HG03457 (cell line): Measurements from ENCODE around the gene STK32C.

Experiments used
- ATAC-seq: cut with Tn5 transposase; IDR thresholded peaks from one replicate; pipeline ENCODE4 v1.9.1; 2021; ENCODE audit warnings: moderate number of reproducible peaks; ENCODE audit not compliant: unreplicated experiment

The STK32C gene

GRCh38 chr10:132174237-132174636 lies 133.5 kb downstream of the STK32C start:
- no peak for ATAC-seq

DNA sequence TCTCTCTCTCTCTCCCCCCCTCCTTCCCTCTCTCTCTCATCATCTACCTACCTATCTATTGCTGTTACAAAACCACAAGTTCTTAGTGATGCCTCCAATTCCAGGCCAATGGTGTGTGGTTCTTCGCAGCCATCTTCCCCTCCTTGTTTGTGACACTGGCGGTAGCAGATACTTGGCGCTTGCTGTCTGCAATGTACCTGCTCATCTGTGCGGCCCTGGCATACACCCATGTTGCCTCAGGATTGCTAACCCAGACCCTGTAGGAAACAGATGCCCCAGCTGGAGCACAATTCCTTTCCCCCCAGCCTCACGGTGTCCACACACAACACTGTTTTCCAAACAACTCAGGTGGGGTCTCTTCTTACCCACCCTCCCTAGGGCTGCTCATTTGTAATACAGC lies 134.6 kb downstream of the STK32C start:
- ATAC-seq, result no peak

DNA sequence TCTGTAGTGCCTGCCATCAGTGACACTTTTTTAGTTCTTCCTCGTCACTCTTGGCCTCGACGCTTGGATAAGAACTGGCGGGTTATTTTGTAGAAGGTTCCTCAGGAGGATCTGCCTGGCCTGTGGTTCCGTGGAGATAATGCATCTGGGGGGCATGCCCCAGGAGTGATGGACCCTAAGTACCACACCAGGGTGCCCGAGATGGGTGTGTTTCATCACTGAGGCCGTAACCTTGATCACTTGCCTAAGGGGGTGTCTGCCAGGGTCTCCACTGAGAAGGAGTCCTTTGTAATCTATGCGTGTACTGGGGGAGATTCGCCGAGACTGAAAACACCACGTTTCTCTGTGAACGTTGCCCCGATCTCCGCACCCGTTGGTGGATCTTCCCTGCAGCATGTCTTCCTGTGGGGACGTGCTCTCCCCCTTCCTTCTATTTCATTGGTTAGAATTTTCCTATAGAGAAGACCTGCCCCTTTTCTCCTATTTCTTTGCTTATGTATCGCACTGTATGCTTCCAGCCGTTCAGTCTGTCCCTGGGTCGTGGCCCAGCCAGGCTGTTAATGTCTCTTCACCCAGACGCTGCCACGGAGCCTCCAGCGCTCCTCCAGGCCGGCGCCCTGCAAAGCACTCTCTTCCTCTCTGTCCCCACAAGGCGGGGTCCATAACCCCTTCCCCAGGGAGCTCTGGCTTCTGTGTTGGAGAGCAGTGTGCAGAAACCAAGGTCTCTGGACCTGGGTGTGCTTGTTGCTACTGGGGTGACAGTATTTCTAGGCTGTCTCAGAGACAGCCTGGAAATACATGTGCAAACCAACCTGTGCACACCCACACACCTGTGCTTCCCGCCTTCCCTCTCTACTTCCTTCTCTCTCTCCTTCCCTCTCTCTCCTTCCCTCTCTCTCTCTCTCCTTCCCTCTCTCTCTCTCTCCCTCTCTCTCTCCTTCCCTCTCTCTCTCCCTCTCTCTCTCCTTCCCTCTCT lies 135.4 kb downstream of the STK32C start:
- no peak for ATAC-seq

DNA sequence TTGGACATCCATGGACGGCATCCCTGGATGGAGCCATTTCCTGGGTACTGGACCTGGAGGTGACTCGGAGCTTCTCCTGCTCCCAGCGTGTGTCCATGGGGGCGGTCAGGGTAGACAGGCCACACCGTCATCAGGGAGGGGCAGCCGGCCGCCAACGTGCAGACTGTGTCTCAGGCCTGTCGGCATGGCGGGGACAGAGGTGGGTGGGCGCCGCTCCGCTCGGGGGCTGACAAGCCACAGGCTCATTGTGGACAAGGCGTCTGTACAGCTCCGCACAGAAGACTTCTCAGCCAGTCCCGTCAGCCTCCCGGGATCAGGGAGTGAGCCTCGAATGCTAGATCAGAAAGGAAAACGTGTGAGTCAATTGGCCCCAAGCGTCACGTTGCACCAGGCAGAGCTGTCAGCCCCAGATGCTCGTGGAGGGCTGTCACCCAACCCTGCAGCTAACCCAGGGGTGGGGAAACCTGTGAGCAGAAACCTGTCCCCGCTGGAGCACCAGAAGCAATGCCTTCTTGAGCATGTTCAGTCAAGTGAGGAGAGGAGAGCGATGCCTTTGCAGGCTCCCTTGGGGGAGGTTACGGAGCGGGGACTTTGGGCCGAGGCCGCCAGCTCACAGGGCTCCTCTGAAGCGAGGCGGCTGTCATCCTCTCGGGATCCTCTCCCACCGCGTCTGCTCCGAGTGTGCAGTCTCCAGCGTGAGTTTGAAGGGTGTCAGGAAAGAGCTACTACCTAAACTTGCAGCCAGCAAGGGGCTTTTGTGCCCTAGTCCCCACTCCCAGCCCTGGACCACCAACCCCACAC lies 137.0 kb downstream of the STK32C start:
- no peak for ATAC-seq

DNA sequence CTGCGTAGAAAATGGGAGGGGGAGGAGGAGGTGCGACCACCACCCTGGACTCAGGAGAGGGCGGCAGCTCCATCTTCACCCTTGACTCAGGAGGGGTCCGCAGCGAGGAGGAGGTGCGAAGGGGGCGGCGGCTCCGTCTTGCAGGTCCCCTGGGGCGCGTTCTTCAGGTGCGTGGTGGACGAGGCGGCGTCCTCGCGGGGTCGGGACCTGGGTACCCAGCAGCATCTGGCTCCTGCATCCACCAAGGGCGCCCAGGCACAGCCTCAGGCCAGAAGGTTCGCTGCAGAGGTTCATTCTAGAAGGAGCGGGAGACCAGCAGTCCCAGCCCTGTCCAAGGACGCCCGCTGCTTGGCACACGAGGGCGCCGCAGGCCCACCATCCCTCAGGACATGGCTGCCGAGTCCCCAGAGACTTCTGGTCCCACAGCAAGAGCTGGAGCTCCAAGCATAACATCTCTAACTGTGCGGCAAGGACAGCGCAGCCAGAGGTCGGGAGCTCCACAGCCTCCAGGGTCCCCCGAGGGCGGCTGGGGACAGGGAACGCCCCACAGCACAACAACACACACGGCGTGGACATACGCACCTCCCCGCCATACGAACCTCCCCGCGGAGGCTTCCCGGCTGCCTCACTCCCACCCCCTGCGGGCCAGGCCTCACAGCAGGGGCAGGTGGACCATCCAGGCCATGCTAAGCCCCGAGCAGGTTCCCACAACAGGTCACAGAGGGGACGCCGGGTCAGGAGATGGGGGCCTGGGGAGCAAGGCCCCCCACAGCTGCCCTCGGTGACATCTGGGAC lies 137.8 kb downstream of the STK32C start:
- ATAC-seq, result no peak

- no peak for ATAC-seq
Measured at GRCh38 chr10:132169031-132169765, 138.6 kb downstream of the STK32C start.

- ATAC-seq, result no peak
Measured at GRCh38 chr10:132168571-132169030, 139.1 kb downstream of the STK32C start.

DNA sequence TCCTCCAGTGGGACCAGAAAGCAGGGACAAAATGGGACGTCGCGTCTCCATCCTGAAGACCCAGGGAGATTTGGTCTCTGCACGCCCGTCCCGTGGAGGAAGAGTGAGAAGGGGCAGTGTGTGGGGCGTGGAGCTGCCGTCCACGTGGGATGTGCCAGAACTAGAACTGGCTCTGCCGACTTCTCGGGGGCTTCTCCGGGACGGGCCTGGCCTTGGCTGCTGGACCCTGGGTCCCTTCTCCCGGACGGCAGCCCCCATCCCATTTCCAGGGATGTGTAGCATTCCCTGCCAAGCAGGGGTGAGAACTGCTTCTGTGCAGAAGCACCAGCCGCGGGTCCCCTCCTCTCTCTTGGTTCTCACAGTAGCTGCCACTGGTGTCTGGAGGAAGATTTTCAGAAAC lies 139.8 kb downstream of the STK32C start:
- ATAC-seq, result no peak

- no peak for ATAC-seq
Measured at GRCh38 chr10:132167041-132167674, 140.6 kb downstream of the STK32C start.

DNA sequence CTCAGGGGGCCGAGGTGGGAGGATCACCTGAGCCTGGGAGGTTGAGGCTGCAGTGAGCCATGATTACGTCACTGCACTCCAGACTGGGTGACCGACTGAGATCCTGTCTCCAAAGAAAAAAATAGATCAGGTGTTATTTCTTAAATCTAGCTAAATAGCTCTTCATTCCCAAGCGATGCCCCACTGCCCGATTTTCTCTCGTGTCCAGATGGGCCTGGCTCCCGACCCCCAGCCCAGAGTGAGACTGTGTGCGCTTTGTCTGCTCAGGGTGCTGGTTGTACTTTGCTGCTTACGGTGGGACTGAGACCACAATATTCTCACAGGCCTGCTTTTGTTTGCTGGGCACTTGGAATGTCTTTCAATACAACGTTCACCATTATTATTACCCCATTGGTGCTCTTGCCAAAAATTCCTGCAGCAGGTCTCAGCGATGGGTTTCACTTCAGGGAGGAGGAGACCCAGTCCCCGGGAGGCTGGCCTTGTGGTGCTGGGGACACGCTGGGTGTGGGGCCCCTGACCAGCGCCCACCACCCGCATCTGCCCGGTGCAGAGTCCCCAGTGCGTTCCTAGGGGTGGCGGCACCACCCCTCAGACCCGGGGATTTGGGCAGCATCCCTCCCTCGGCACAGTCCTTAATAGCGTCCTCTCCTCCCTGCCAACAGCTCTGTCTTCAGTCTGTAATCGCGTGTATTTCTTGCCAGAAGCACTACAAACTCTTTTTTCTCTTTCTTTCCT lies 141.4 kb downstream of the STK32C start:
- ATAC-seq, result no peak

DNA sequence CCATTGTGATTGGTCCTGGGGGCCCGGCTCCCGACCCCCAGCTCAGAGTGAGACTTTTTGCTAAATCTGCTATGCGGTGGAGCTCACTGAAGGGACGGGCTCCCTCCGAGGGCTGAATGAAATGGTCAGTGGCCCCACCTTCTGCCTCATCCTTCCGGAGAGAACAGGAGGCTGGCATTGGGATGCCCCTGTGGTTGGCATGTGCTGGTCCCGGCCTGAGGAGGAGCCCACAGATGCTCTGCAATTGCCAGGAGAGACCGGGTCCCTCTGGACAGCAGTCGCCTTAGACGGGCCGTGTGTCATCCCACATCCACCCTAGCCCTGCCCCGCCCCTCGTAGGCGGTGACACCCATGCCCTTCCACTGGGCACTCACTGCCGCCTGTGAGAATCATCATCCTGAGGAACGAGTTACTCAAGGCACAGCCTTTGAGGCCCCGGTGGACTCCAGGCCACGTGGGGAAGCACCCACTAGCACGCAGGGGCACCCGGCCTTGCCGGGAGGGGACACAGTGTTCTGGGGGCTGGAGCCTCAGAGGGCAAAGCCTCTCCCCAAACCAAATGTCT lies 142.3 kb downstream of the STK32C start:
- no peak for ATAC-seq

DNA sequence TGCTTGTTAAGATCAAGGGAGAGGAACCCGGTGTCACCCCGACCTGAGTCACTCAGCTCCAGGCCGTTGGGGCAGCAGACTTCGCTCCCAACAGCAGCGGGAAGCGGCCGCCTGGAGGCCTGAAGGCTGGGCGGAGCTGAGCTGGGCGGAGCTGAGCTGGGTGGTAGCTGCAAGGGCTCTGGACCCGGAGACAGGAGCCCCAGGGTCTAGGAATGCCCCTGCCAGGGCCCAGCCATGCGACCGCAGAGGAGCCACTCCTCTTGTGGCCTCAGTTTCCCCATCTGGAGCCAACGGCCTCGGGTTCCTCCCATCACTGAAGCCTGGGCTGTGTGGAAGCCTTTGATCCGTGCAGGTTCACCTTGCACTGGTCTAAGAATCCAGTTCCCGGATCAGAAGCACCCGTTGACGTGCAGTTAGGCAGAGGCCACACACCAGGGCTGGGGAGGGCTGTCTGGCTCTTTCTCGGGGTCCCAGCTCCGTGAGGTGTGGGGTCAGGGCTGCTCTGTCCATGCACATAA lies 142.9 kb downstream of the STK32C start:
- no peak for ATAC-seq

GRCh38 chr10:132163826-132164515 lies 143.8 kb downstream of the STK32C start:
- no peak for ATAC-seq

DNA sequence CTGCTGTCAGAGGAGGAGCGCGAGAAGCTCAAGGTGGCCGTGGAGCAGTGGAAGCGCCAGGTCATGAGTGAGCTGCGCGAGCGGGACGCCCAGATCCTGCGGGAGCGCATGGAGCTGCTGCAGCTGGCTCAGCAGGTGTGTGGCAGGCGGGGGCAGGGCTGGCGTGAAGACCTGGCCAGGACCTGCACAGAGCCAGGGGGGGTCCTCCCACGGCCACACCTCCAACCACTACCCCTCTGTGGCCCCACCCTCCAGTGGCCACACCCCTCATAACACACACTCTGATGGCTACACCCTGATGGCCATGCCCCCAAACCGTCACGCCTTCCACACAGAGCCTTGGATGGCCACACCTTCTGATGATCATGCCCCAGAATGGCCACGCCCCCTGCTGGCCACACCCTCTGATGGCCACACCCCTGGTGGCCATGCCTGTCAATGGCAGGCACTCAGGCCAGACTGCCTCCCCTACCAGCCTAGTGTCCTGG lies 144.4 kb downstream of the STK32C start:
- peak; percentile 76 for ATAC-seq

- no peak for ATAC-seq
Measured at GRCh38 chr10:132162590-132163277, 145.0 kb downstream of the STK32C start.

- no peak for ATAC-seq
Measured at GRCh38 chr10:132162021-132162531, 145.7 kb downstream of the STK32C start.
